Measurements from ENCODE around the gene ZC3H12A. TPM values are rescaled to one million over a fixed set of nuclear protein-coding genes. Genes with fewer than 3 reads are reported as not detected.

The ZC3H12A gene
- total and polyA plus RNA-seq, 2 of the 8 experiments (the other 6 are each of a cell fraction or from before 2014, with no cell fraction given) = 7.4 to 10.0 TPM

DNA sequence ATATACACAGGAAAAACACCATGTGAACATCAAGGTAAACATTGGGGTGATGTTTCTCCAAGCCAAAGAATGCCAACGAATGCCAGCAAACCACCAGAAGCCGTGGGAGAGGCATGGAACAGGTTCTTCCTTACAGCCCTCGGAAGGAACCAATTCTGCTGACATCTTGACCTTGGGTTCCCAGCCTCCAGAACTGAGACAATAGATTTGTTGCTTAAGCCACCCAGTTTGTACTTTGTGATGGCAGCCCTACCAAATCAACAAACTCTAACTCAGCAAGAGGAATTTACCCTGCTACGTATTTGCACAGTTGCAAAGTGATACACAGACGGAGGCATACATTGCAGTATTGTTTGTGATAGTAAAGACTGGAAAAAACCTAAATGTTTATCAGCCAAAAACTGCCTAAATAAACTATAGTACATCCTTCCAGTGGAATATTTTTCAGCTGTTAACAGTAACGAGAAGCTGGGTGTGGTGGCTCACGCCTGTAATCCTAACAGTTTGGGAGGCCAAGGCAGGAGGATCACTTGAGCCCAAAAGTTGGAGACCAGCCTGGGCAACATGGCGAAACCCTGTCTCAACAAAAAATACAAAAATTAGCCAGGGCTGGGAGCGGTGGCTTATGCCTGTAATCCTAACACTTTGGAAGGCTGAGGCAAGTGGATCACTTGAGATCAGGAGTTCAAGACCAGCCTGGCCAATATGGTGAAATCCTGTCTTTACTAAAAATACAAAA, 12.5 kb upstream of the ZC3H12A start:
- CTCF ChIA-PET (ENCODE audit: partially characterized antibody) = interaction anchor here (0.8 to 17.4 kb wide), 2 partner anchors 6 to 12 kb away, joined by 3 to 213 read pairs; partner anchors contain the start of gene ZC3H12A
- no peaks in the 10 kb centered on the region for H3K9me3 ChIP-seq (ENCODE audit: insufficient read depth in 2 of 2, low read depth in 1 of 2, low read length in 1 of 2)
- POLR2A ChIA-PET (ENCODE audit: partially characterized antibody) = interaction anchor here (0.7 kb wide), 1 partner anchor 34 kb away, joined by 3 read pairs; no protein-coding TSS in a partner anchor
- no peak for TF ChIP-seq TAF7 (optimal IDR thresholded peaks at IDR 0.05; ENCODE audit: borderline replicate concordance, low read depth, low read length)

More for the DNA sequence above, 12.5 kb upstream of the ZC3H12A start:
- 0 out of 7 replicates have a peak, but pooled peaks cover 0 to 2% (median 0%) of the 10 kb centered on the region in 4 experiments for H3K4me1 ChIP-seq (replicated peaks in 1 of 4; ENCODE audit: control insufficient read depth in 3 of 4, insufficient read depth in 4 of 4, low read length in 3 of 4)
- H3K27ac ChIP-seq (ENCODE audit: low read depth, low read length) = no peak overlapping the region
- no peak for FAIRE-seq
- H2BK120ac ChIP-seq (replicated peaks; ENCODE audit: low read depth, low read length) = no peak overlapping the region
- H2BK12ac ChIP-seq (ENCODE audit: low read depth, low read length) = no peak overlapping the region
- no peaks in the 10 kb centered on the region for H4K20me1 ChIP-seq (replicated peaks in 1 of 2; ENCODE audit: control insufficient read depth in 1 of 2, insufficient read depth in 2 of 2, low read length in 2 of 2)
- H3K4ac ChIP-seq (replicated peaks; ENCODE audit: insufficient read length, low read depth, low read length) = no peak overlapping the region
- no peaks in the 10 kb centered on the region for H3K79me2 ChIP-seq (ENCODE audit: control insufficient read depth in 1 of 2, insufficient read depth in 2 of 2, low read length in 2 of 2)
- no peaks in the 10 kb centered on the region for H3K79me1 ChIP-seq (ENCODE audit: low read depth, low read length)
- H2BK20ac ChIP-seq (ENCODE audit: low read length) = no peak overlapping the region
- no peak overlapping the region for H2BK5ac ChIP-seq (ENCODE audit: low read depth, low read length)
- H4K8ac ChIP-seq (ENCODE audit: extremely low read depth, insufficient read depth, low read length) = no peak overlapping the region
- no peak overlapping the region for H3K4me2 ChIP-seq (ENCODE audit: insufficient read depth in 1 of 2, low read depth in 2 of 2, low read length in 2 of 2)
- H2BK15ac ChIP-seq (ENCODE audit: low read length) = no peak overlapping the region
- no peak overlapping the region for H4K91ac ChIP-seq (replicated peaks; ENCODE audit: insufficient read length, low read length)
- no peak overlapping the region for H3K18ac ChIP-seq (ENCODE audit: extremely low read depth, low read length)
- H3K23me2 ChIP-seq (ENCODE audit: low read depth, low read length) = no peaks in the 10 kb centered on the region
- no peak overlapping the region for H3K4me3 ChIP-seq (ENCODE audit: extremely low read depth in 1 of 4, insufficient read depth in 2 of 4, low read depth in 3 of 4, low read length in 4 of 4)
- H2AFZ ChIP-seq (ENCODE audit: low read length) = no peak overlapping the region
- no peaks in the 10 kb centered on the region for H3K27me3 ChIP-seq (replicated peaks in 1 of 4; ENCODE audit: control insufficient read depth in 3 of 4, extremely low read depth in 1 of 4, insufficient read depth in 3 of 4, low read length in 3 of 4)
- no peak overlapping the region for H3K56ac ChIP-seq (replicated peaks; ENCODE audit: insufficient read length, low read depth, low read length)
- WGBS, 2 experiments (ENCODE audit: extremely low coverage in 1 of 2, insufficient coverage in 1 of 2, insufficient read length in 1 of 2, insufficient replicate concordance in 2 of 2, low coverage in 1 of 2, low lambda C conversion rate in 2 of 2, missing lambda C conversion rate in 1 of 2) = 85% methylated on average over 9 of the region's 9 CpGs; no CpG with 5 or more reads in 1 of the 2 experiments
- no peak overlapping the region for H2AK5ac ChIP-seq (ENCODE audit: low read depth, low read length)
- no peaks in the 10 kb centered on the region for H3K36me3 ChIP-seq (ENCODE audit: control insufficient read depth in 2 of 4, insufficient read depth in 4 of 4, low read length in 3 of 4)
- DNase-seq (ENCODE audit: low read depth in 1 of 2, low spot score in 2 of 2) = no peak
- H3K23ac ChIP-seq (ENCODE audit: insufficient read length) = no peak overlapping the region
- H3K9ac ChIP-seq (replicated peaks in 1 of 4; ENCODE audit: extremely low read depth in 1 of 4, low read depth in 3 of 4, low read length in 3 of 4) = no peak overlapping the region
- no peak overlapping the region for H3K14ac ChIP-seq (ENCODE audit: insufficient read length)
- no peak overlapping the region for H4K5ac ChIP-seq (ENCODE audit: insufficient read length, low read depth, low read length)

All from H1 (cell line).